Gastroesophageal sphincter (tissue), 3 donors: ENCODE data around the gene NSG2.

Source experiments
- CTCF ChIP-seq, 4 experiments: fragments of 200-600 bp in 2 of 4; fragments of 450-650 bp in 2 of 4; sonication (generic) in 1 of 4; IDR thresholded peaks; one replicate each; pipeline ENCODE4 v1.5.1; 2017 to 2019; ENCODE audit warnings: antibody characterized with exemption in 4 of 4, mild to moderate bottlenecking in 2 of 4, moderate library complexity in 2 of 4
- POLR2AphosphoS5 ChIP-seq: sonication (generic); formaldehyde crosslinking; IDR thresholded peaks from one replicate; pipeline ENCODE4 v1.6.1; 2017; ENCODE audit warnings: antibody characterized with exemption

DNA sequence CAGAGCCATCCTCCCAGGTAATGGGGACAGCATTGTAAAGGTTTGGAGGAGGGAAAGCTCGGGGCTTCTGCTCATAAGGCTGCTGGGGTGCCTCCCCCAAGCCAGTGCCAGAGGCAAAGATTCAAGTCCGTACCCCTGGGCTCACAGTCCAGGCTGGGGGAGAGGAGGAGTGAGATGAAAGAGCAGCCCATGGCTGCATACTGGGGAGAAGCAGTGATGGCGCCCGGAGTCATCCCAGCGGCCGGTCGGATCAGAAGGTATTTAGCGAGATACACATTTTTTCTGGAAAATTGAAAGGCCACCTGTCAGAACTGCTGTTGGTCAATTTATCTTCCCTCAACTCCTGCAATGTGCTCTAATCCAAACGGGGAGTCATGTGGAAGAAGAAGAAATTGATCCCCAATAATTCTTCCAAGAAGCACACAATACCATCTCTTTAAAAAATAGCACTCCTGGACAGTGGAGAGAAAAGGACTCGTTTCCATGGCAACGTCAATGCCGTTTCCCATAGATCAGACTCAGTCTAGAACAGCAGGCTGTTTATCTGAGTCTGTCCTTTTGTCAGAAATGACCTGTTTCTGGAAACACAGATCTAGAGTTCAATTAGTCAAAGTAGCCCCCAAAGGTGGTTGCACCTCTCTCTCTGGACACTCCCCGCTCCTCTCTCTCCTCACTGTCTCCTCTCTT, 65.9 kb downstream of the NSG2 start:
- no peak for TF ChIP-seq CTCF (IDR thresholded peaks at IDR 0.05)
- no peak for TF ChIP-seq POLR2AphosphoS5
